ENCODE results near the gene RMC1. TPM values are rescaled to one million over a fixed set of nuclear protein-coding genes. Genes with fewer than 3 reads are reported as not detected.
A peak's percentile ranks its signal among the peaks of the same experiment; 100 is the strongest.
"Not testable (repeated sequence)": the region's sequence is repeated elsewhere in the genome, so short reads cannot be mapped to it uniquely, and the experiment has no call there.

RMC1 gene
- total RNA-seq, 1 experiment from 2014 or later, result 18.8 TPM

DNA sequence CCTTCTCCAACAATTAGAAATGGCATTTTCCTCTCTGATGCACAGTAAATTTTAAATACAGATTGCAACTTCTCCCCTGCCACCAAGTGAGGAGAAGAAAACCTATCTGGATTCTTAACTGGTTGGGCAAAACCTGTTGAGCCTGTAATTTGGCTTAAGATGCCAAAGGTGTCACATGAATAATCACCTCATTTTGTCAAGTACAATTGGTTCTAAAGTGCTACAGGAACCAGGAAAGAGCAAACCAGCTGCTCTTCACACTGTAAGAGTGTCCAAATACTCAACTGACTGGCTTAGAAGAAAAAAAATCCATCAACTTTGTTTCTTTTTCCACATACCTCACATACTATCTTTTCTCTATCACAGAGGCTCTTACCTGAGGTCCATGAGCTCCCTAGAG lies 47.6 kb downstream of the RMC1 start:
- peaks cover 10% of the 10 kb centered on the region; the same call in 1 of the 2 replicates for H3K4me1 ChIP-seq
- DNase-seq, result no peak
- H3K27ac ChIP-seq, result no peak overlapping the region
- no peaks in the 10 kb centered on the region for H3K9me3 ChIP-seq (replicated peaks)
- H3K36me3 ChIP-seq, result 0 out of 2 replicates have a peak, but pooled peaks cover 4% of the 10 kb centered on the region
- no peaks in the 10 kb centered on the region for H3K27me3 ChIP-seq
- H3K4me3 ChIP-seq, result no peak overlapping the region

DNA sequence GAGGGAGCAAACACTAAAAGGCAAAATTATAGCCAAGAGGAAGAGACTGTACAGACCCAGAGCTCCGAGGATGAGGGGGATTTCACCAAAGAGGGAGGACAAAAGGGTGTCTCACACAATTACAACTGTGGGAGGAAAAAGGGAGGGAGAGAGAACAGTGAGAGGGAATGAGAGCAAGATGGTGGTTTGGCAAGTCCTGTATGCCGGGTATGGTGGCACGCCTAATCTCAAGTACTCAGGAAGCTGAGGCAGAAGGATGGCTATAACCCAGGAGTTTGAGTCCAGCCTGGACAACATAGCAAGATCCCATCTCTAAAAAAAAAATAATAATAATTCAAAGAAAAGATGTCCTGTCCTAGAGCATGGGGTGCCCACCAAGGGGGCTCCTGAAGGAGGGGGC lies 48.7 kb downstream of the RMC1 start:
- DNase-seq, result no peak
- Histone ChIP-seq H3K27ac (no peak overlapping the region), H3K9me3 (replicated peaks) (no peaks in the 10 kb centered on the region), H3K36me3 (0 out of 2 replicates have a peak, but pooled peaks cover 4% of the 10 kb centered on the region), H3K4me1 (peaks cover 10% of the 10 kb centered on the region; the same call in 1 of the 2 replicates), H3K27me3 (no peaks in the 10 kb centered on the region), H3K4me3 (no peak overlapping the region)

DNA sequence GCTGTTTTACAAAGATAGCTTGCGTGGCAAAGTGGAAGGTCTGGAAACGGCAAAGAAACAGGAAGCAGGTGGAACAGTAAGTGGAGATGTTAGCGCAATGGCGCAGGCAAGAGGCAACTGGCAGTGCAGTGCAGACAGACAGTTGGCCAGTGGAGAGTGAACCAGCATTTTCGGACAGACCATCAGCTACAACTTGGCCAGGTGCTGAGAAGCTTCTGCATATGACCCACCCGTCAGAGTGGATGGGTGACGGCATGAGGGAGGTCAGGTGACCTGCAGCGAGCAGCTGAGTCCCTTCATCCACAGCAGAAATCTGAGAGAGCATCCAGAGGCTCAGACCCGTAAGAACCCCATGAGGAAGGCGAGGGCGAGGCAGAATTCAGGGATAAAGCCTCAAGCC lies 49.2 kb downstream of the RMC1 start:
- Histone ChIP-seq H3K4me3 (no peak overlapping the region), H3K27ac (no peak overlapping the region), H3K9me3 (replicated peaks) (no peaks in the 10 kb centered on the region), H3K36me3 (0 out of 2 replicates have a peak, but pooled peaks cover 4% of the 10 kb centered on the region), H3K4me1 (peaks cover 10% of the 10 kb centered on the region; the same call in 1 of the 2 replicates), H3K27me3 (no peaks in the 10 kb centered on the region)
- DNase-seq, result no peak

DNA sequence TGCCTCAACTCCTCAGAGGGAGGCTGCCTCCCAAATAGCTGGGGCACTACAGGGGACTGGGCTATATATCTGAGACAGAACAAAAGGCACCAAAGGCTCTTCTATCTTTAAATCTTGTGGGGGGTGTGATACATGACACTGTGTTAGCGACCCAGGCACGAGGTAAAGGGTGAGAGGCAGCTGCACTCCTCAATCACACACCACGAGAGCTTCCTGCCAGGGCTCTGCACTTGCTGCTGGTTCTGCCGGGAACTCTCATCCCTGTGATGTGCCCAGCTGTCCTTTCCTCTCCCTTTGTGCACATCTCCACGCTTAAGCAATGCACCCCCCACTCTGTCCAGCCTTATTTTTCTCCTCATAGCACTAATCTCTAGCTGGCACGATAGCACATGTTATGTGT lies 50.6 kb downstream of the RMC1 start:
- Histone ChIP-seq H3K9me3 (replicated peaks) (no peaks in the 10 kb centered on the region), H3K4me3 (no peak overlapping the region), H3K27me3 (no peaks in the 10 kb centered on the region), H3K36me3 (0 out of 2 replicates have a peak, but pooled peaks cover 4% of the 10 kb centered on the region), H3K4me1 (peaks cover 10% of the 10 kb centered on the region; the same call in 1 of the 2 replicates), H3K27ac (peak overlapping the region; percentile 87)
- DNase-seq, result peak; percentile 83 to 88

DNA sequence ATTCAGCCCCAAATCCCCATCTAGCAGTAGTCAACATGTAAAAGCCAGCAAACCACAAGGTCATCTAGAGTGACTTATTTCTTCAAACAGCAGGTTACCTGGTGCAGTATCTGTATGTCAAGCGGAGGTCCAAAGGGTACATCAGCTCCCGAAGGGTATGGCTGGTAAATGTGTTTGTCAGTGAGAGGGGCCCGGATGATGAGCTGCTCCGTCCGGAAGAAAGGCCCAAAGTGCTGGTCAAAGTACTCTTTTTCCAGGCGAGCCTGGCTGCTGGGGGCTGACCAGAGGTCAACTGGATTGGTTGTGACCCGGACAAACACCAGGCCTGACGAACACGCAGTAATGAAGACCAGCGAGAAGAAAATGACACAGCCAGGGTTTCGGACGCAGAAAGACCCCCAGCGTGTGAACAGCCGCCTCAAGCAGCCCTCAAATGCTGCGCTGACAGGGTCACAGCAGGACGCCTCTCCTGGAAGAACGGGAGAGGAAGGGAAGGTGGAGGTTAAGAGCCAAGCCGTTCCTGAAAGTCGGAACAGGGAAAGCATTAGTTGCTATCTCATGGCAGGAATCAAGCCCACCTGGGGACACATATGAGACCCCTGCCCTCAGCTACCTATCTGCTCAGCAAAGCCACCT lies 53.0 kb downstream of the RMC1 start:
- Histone ChIP-seq H3K27me3 (no peaks in the 10 kb centered on the region), H3K36me3 (0 out of 2 replicates have a peak, but pooled peaks cover 4% of the 10 kb centered on the region), H3K4me1 (peaks cover 10% of the 10 kb centered on the region; the same call in 1 of the 2 replicates), H3K9me3 (replicated peaks) (no peaks in the 10 kb centered on the region), H3K4me3 (no peak overlapping the region), H3K27ac (no peak overlapping the region)
- no peak for DNase-seq

DNA sequence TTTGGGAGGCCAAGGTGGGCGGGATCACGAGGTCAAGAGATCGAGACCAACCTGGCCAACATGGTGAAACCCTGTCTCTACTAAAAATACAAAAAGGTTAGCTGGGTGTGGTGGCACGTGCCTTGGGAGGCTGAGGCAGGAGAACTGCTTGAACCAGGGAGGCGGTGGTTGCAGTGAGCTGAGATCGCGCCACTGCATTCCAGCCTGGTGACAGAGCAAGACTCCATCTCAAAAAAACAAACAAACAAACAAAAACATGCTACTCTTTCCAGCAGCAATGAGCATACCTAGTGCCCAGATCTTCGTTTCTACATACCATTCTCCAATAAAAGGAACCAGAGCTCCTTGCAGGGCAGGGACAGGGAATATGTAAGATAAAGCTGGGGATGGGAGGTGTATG lies 54.2 kb downstream of the RMC1 start:
- DNase-seq; H3K27me3 ChIP-seq; H3K27ac ChIP-seq; H3K9me3 ChIP-seq (replicated peaks); H3K36me3 ChIP-seq; H3K4me3 ChIP-seq: not testable (repeated sequence)
- peaks cover 10% of the 10 kb centered on the region; the same call in 1 of the 2 replicates for H3K4me1 ChIP-seq

DNA sequence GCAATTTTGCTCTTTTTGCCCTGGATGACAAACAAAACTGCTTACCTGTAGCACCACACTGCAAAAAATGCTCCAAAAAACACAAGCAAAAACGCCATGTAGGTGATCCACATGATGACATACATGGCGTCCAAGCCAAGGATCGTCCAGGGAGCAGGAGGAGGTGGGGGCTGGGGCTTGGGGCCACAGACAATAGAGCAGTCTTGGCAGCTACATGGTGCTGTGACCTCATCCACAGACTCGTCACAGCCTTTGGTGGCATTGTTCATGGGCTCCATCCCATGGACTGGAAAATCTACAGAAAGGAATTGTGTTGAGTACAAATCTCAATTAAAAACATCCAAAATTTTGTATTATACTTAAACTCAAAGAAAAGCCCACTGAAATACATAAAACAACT lies 56.9 kb downstream of the RMC1 start:
- Histone ChIP-seq H3K27ac (no peak overlapping the region), H3K9me3 (replicated peaks) (no peaks in the 10 kb centered on the region), H3K4me3 (no peak overlapping the region), H3K36me3 (peaks cover 3% of the 10 kb centered on the region; the same call in 1 of the 2 replicates), H3K4me1 (no peaks in the 10 kb centered on the region), H3K27me3 (no peaks in the 10 kb centered on the region)
- DNase-seq, result no peak

DNA sequence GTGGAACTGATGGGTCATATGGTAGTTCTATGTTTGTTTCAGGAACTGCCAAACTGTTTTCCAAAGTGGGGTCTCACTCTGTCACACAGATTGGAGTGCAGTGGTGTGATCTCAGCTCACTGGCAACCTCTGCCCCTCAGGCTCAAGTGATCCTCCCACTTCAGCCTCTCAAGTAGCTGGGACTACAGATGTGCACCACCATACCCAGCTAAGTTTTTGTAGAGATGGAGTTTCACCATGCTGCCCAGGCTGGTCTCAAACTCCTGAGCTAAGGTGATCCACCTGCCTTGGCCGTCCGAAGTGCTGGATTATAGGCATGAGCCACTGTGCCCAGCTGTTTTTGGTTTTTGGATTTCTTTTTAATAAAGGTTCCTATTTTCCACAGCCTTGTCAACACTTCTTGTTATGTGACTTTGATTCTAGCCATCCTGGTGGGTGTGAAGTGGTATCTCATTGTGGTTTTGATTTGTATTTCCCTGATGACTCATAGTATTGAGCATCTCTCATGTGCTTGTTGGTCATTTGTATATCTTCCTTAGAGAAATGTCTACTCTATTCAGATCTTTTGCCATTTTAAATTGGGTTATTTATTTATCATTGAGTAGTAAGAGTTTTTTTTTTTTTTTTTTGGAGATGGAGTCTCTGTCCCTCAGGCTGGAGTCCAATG lies 60.2 kb downstream of the RMC1 start:
- Histone ChIP-seq H3K4me3 (no peak overlapping the region), H3K27me3 (no peaks in the 10 kb centered on the region), H3K27ac (no peak overlapping the region), H3K36me3 (peaks cover 3% of the 10 kb centered on the region; the same call in 1 of the 2 replicates), H3K9me3 (replicated peaks) (no peaks in the 10 kb centered on the region), H3K4me1 (no peaks in the 10 kb centered on the region)
- DNase-seq, result no peak

DNA sequence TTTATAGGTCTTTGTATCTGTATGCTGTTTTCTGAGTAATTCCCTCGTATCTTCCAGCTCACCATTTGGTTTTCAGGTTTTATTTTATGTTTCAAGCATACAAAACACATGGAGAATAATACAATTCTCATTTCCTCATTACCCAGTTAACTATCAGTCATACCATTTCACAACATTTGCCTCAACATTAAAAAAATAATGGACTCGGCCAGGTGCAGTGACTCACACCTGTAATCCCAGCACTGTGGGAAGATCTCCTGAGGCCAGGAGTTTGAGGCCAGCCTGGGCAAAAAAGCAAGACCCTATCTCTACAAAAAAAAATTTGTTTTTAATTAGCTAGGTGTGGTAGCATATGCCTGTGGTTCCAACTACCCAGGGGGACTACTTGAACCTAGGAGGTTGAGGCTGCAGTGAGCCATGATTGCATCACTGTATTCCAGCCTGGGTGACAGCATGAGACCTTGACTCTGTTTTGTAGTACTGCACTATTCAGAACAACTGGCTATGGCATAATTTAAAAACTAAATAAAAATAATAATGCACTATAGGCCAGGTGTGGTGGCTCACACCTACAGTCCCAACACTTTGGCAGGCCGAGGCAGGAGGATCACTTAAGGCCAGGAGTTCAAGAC lies 62.7 kb downstream of the RMC1 start:
- no peaks in the 10 kb centered on the region for H3K4me1 ChIP-seq
- DNase-seq, result no peak
- peaks cover 3% of the 10 kb centered on the region; the same call in 1 of the 2 replicates for H3K36me3 ChIP-seq
- H3K27ac ChIP-seq, result no peak overlapping the region
- no peaks in the 10 kb centered on the region for H3K27me3 ChIP-seq
- H3K9me3 ChIP-seq (replicated peaks), result no peaks in the 10 kb centered on the region
- H3K4me3 ChIP-seq, result no peak overlapping the region

DNA sequence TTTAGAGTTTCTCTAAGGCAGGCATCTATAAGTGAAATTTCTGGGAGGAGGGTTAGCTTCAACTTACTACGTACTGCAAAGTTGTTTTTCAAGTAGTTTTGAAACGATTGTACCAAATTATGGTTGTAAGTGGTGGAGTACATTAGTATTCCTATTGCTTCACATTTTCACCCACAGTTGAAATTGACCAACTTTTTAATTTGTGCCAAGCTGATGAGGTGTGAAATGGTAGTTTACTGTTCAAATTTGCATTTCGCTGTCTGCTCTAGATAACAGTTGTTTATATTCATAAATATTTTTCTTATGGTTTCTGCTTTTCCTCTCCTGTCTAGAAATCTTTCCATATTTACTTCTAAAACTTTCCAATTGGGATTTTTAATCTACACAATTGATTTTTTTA lies 64.4 kb downstream of the RMC1 start:
- Histone ChIP-seq H3K4me1 (no peaks in the 10 kb centered on the region), H3K9me3 (replicated peaks) (no peaks in the 10 kb centered on the region), H3K4me3 (no peak overlapping the region), H3K27me3 (no peaks in the 10 kb centered on the region), H3K36me3 (peaks cover 3% of the 10 kb centered on the region; the same call in 1 of the 2 replicates), H3K27ac (no peak overlapping the region)
- DNase-seq, result no peak

DNA sequence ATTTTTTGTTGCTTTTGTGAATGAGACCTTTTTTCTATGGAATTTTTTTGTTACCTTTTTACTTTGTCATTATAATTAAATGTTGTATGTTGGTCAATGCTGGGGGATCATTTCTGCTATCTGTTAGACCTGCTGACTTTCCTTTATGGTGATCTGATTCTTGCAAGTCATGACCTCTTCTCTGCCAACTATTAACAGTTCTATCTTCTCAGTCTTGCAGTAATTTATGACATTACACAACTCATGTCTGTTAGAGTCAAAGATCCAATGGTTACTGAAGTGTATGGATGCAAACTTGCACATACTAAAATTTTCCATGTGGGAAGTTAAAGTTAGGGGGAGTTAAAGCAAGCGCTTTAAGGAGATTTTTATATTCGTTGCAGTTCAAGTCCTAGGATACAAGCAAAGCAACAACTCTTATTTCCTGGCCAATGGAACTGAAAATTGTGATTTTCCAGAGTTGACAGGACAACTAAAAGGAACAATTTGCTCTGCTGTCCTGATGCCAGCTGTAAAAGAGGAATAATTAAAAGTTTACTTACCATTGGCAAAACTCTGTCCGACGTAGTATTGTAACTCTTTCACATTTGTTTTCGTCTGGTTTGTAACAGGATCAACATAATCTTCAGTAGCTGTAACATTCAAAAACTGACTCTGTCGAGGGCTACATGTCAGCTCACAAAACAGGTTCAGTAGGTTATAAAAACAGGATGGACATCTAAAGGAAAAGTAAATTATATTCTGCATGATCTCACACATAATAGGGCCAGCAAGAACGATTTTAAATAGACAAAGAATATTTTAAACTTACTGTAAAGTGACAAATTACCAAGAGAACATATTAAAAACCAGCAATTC lies 65.2 kb downstream of the RMC1 start:
- no peaks in the 10 kb centered on the region for H3K9me3 ChIP-seq (replicated peaks)
- no peak overlapping the region for H3K4me3 ChIP-seq
- no peaks in the 10 kb centered on the region for H3K4me1 ChIP-seq
- H3K27ac ChIP-seq, result no peak overlapping the region
- peaks cover 3% of the 10 kb centered on the region; the same call in 1 of the 2 replicates for H3K36me3 ChIP-seq
- DNase-seq, result no peak
- no peaks in the 10 kb centered on the region for H3K27me3 ChIP-seq

DNA sequence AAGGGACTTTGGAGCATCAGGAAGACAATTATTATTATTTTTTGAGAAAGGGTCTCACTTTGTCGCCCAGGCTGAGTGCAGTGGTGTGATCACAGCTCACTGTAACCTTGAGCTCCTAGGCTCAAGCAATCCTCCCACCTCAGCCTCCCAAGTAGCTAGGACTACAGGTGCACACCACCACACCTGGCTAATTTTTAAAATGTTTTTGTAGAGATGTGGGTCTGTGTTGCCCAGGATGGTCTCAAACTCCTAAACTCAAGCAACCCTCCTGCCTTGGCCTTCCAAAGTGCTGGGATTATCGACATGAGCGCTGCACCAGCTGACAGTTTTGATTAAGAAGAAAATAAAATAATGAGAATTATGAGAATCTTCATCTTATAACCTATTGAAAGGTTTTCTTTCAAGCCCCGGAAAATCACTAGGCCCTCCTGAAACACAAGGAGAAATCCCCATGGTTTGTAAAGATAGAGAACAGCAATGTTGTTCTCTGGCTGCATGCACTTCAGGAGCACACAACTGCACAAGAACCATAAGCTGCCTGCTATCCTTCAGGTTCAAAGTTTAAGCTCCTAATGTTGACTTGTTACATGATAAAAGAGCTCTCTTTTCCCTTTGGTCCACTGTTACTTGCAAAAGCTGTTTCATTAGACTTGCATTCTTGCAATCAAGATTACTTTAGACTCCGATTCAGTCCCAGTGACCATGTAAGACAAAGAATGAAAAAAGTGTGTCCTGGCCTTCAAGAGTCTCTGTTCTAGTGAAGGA lies 66.2 kb downstream of the RMC1 start:
- H3K4me3 ChIP-seq, result no peak overlapping the region
- no peak overlapping the region for H3K27ac ChIP-seq
- H3K36me3 ChIP-seq, result peaks cover 3% of the 10 kb centered on the region; the same call in 1 of the 2 replicates
- peaks cover 2% of the 10 kb centered on the region for H3K4me1 ChIP-seq
- no peak for DNase-seq
- H3K9me3 ChIP-seq (replicated peaks), result no peaks in the 10 kb centered on the region
- no peaks in the 10 kb centered on the region for H3K27me3 ChIP-seq

DNA sequence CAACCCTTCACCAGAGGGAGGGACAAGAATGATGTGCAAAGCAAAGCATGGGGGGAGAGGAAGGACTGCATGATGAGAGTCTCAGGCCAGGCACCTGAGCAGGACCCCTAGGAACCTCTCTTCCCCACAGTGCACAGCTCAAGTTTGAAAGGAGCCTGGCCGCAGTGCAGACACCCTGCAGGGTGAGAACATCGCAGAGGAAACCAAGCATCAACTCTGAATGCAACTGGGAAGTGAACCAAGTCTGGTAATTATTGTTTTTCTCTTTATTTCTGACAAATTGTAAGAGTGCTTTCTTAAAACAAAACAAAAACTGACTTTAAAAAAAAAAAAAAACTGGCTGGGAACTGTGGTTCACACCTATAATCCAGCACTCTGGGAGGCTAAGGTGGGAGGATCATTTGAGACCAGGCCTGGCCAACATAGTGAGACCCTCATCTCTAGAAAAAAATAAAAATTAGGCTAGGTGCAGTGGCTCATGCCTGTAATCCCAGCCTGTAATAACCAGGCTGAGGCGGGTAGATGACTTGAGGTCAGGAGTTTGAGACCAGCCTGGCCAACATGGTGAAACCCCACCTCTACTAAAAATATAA lies 67.7 kb downstream of the RMC1 start:
- no peak for DNase-seq
- H3K4me1 ChIP-seq, result peaks cover 5% of the 10 kb centered on the region
- no peak overlapping the region for H3K4me3 ChIP-seq
- no peaks in the 10 kb centered on the region for H3K27me3 ChIP-seq
- H3K36me3 ChIP-seq, result no peaks in the 10 kb centered on the region
- H3K27ac ChIP-seq, result no peak overlapping the region
- H3K9me3 ChIP-seq (replicated peaks), result no peaks in the 10 kb centered on the region
